ENCODE results near the gene KRTAP5-11. TPM values are rescaled to one million over a fixed set of nuclear protein-coding genes. Genes with fewer than 3 reads are reported as not detected.
"Not testable (repeated sequence)": the region's sequence is repeated elsewhere in the genome, so short reads cannot be mapped to it uniquely, and the experiment has no call there.

Gene KRTAP5-11
- total RNA-seq, 2 experiments from 2014 or later: not detected

GRCh38 chr11:71537537-71537936 lies 45.1 kb downstream of the KRTAP5-11 start:
- no peak for DNase-seq (ENCODE audit: low spot score)
- Histone ChIP-seq H4K20me1 (ENCODE audit: insufficient read depth, low read length) (no peaks in the 10 kb centered on the region), H3K27ac (ENCODE audit: low read depth, low read length, poor library complexity, severe bottlenecking) (no peak overlapping the region), H3K36me3 (ENCODE audit: insufficient read depth, low read length) (no peaks in the 10 kb centered on the region), H3K9me2 (ENCODE audit: insufficient read depth, low read length) (no peaks in the 10 kb centered on the region), H3K4me2 (ENCODE audit: low read length) (no peak overlapping the region), H3K4me1 (ENCODE audit: insufficient read depth, low read length, poor library complexity, severe bottlenecking) (no peaks in the 10 kb centered on the region), H3K4me3 (ENCODE audit: low read depth, low read length, poor library complexity, severe bottlenecking) (no peak overlapping the region), H3K79me2 (ENCODE audit: insufficient read depth, low read depth, low read length) (no peaks in the 10 kb centered on the region), H2AFZ (ENCODE audit: low read length) (no peak overlapping the region), H3K9me3 (ENCODE audit: low read length) (no peaks in the 10 kb centered on the region)
- intact Hi-C loops (cut with micrococcal nuclease; ENCODE audit: unreplicated experiment): no loop called here
- POLR2A ChIA-PET: no interaction called here
- BruUV-seq (replicated peaks): no TSS peak
- TF ChIP-seq EZH2phosphoT487 (IDR thresholded peaks at IDR 0.05; ENCODE audit: borderline replicate concordance, low read depth, low read length) (no peak), CTCF (conservative IDR thresholded peaks at IDR 0.05; ENCODE audit: low read length) (no peak)
- CTCF ChIA-PET (ENCODE audit: unreplicated experiment): no interaction called here

GRCh38 chr11:71535825-71536224 lies 46.9 kb downstream of the KRTAP5-11 start:
- ChIA-PET CTCF (ENCODE audit: unreplicated experiment) (no interaction called here), POLR2A (no interaction called here)
- Histone ChIP-seq H3K9me2 (ENCODE audit: insufficient read depth, low read length) (no peaks in the 10 kb centered on the region), H3K4me1 (ENCODE audit: insufficient read depth, low read length, poor library complexity, severe bottlenecking) (no peaks in the 10 kb centered on the region), H2AFZ (ENCODE audit: low read length) (no peak overlapping the region), H3K36me3 (ENCODE audit: insufficient read depth, low read length) (no peaks in the 10 kb centered on the region), H3K9me3 (ENCODE audit: low read length) (no peaks in the 10 kb centered on the region), H3K79me2 (ENCODE audit: insufficient read depth, low read depth, low read length) (no peaks in the 10 kb centered on the region), H4K20me1 (ENCODE audit: insufficient read depth, low read length) (no peaks in the 10 kb centered on the region), H3K27ac (ENCODE audit: low read depth, low read length, poor library complexity, severe bottlenecking) (no peak overlapping the region), H3K4me2 (ENCODE audit: low read length) (no peak overlapping the region), H3K4me3 (ENCODE audit: low read depth, low read length, poor library complexity, severe bottlenecking) (no peak overlapping the region)
- no peak for TF ChIP-seq CTCF (conservative IDR thresholded peaks at IDR 0.05; ENCODE audit: low read length)
- no peak for TF ChIP-seq EZH2phosphoT487 (IDR thresholded peaks at IDR 0.05; ENCODE audit: borderline replicate concordance, low read depth, low read length)
- no peak for DNase-seq (ENCODE audit: low spot score)
- BruUV-seq (replicated peaks): no TSS peak
- intact Hi-C loops (cut with micrococcal nuclease; ENCODE audit: unreplicated experiment): no loop called here

GRCh38 chr11:71534711-71535608 lies 47.7 kb downstream of the KRTAP5-11 start:
- H3K27ac ChIP-seq (ENCODE audit: low read depth, low read length, poor library complexity, severe bottlenecking); POLR2A ChIA-PET; DNase-seq (ENCODE audit: low spot score); H3K4me3 ChIP-seq (ENCODE audit: low read depth, low read length, poor library complexity, severe bottlenecking); H3K79me2 ChIP-seq (ENCODE audit: insufficient read depth, low read depth, low read length); H3K4me2 ChIP-seq (ENCODE audit: low read length); intact Hi-C loops (cut with micrococcal nuclease; ENCODE audit: unreplicated experiment); BruUV-seq (replicated peaks); H3K9me2 ChIP-seq (ENCODE audit: insufficient read depth, low read length); H3K4me1 ChIP-seq (ENCODE audit: insufficient read depth, low read length, poor library complexity, severe bottlenecking); CTCF ChIA-PET (ENCODE audit: unreplicated experiment); H2AFZ ChIP-seq (ENCODE audit: low read length); H4K20me1 ChIP-seq (ENCODE audit: insufficient read depth, low read length); H3K9me3 ChIP-seq (ENCODE audit: low read length); H3K36me3 ChIP-seq (ENCODE audit: insufficient read depth, low read length): not testable (repeated sequence)
